HG02981 (cell line): ENCODE results near the gene UNC5B.

Experiments used
- ATAC-seq: cut with Tn5 transposase; IDR thresholded peaks from one replicate; pipeline ENCODE4 v1.9.1; 2021; ENCODE audit warnings: mild to moderate bottlenecking, moderate library complexity; ENCODE audit not compliant: unreplicated experiment

The UNC5B gene

GRCh38 chr10:71252220-71252619 lies 39.9 kb downstream of the UNC5B start:
- no peak for ATAC-seq

- ATAC-seq: no peak
Observed at GRCh38 chr10:71253981-71254818, 41.8 kb downstream of the UNC5B start.

GRCh38 chr10:71254834-71255549 lies 42.6 kb downstream of the UNC5B start:
- no peak for ATAC-seq

GRCh38 chr10:71255550-71255807 lies 43.1 kb downstream of the UNC5B start:
- no peak for ATAC-seq

- no peak for ATAC-seq
Observed at GRCh38 chr10:71255808-71256660, 43.7 kb downstream of the UNC5B start.

GRCh38 chr10:71256661-71257318 lies 44.4 kb downstream of the UNC5B start:
- no peak for ATAC-seq

GRCh38 chr10:71257319-71257997 lies 45.1 kb downstream of the UNC5B start:
- ATAC-seq: no peak

GRCh38 chr10:71258046-71258445 lies 45.7 kb downstream of the UNC5B start:
- ATAC-seq: no peak

- no peak for ATAC-seq
Observed at GRCh38 chr10:71258446-71259145, 46.2 kb downstream of the UNC5B start.

- no peak for ATAC-seq
Observed at GRCh38 chr10:71259282-71259681, 46.9 kb downstream of the UNC5B start.

GRCh38 chr10:71259815-71260501 lies 47.6 kb downstream of the UNC5B start:
- ATAC-seq: no peak

GRCh38 chr10:71260622-71261325 lies 48.4 kb downstream of the UNC5B start:
- ATAC-seq: no peak

GRCh38 chr10:71262027-71262426 lies 49.7 kb downstream of the UNC5B start:
- ATAC-seq: no peak

GRCh38 chr10:71262817-71263216 lies 50.4 kb downstream of the UNC5B start:
- ATAC-seq: no peak

GRCh38 chr10:71263376-71263775 lies 51.0 kb downstream of the UNC5B start:
- no peak for ATAC-seq

GRCh38 chr10:71264345-71265200 lies 52.2 kb downstream of the UNC5B start:
- no peak for ATAC-seq

- ATAC-seq: no peak
Observed at GRCh38 chr10:71265201-71265575, 52.8 kb downstream of the UNC5B start.

- no peak for ATAC-seq
Observed at GRCh38 chr10:71265618-71266146, 53.3 kb downstream of the UNC5B start.
